ENCODE measurements around the gene BLOC1S2. TPM values are rescaled to one million over a fixed set of nuclear protein-coding genes. Genes with fewer than 3 reads are reported as not detected.

Gene BLOC1S2
- total and polyA plus RNA-seq, 2 of the 8 experiments (the other 6 are each of a cell fraction or from before 2014, with no cell fraction given) = 25.1 to 50.6 TPM

GRCh38 chr10:100307684-100308083, 21.2 kb upstream of the BLOC1S2 start (continued):
- TF ChIP-seq CHD7 (IDR thresholded peaks at IDR 0.05; ENCODE audit: insufficient replicate concordance, low read length) (no peak), SP1 (IDR thresholded peaks at IDR 0.05; ENCODE audit: low read depth, low read length) (no peak), ATF2 (IDR thresholded peaks at IDR 0.05; ENCODE audit: low read length) (no peak), CTCF (IDR thresholded peaks at IDR 0.05; ENCODE audit: control extremely low read depth in 1 of 3, insufficient read depth in 1 of 3, low read depth in 1 of 3, low read length in 3 of 3) (no peak), POU5F1 (IDR thresholded peaks at IDR 0.05; ENCODE audit: low read depth, low read length) (no peak), EZH2 (IDR thresholded peaks at IDR 0.05; ENCODE audit: low read depth, low read length, severe bottlenecking) (no peak), CTBP2 (IDR thresholded peaks at IDR 0.05; ENCODE audit: borderline replicate concordance, insufficient read depth, insufficient read length, low read length) (no peak)
